ENCODE data around the gene CHAC1.

CHAC1 gene

GRCh38 chr15:40925863-40926658 lies 27.2 kb upstream of the CHAC1 start:
- Histone ChIP-seq H3K36me3 (ENCODE audit: control insufficient read depth in 1 of 2, insufficient read depth in 2 of 2, low read length in 2 of 2) (no peaks in the 10 kb centered on the region), H3K4me3 (ENCODE audit: low read depth in 1 of 2, low read length in 2 of 2) (peak overlapping the region; percentile 11 to 54), H3K4me1 (ENCODE audit: control insufficient read depth in 1 of 2, insufficient read depth in 2 of 2, low read length in 2 of 2) (peaks cover 4 to 51% of the 10 kb centered on the region in 2 donors), H3K27me3 (ENCODE audit: low read depth, low read length) (peaks cover 43% of the 10 kb centered on the region), H3K9me3 (ENCODE audit: control insufficient read depth in 1 of 2, low read length in 2 of 2) (no peaks in the 10 kb centered on the region), H3K27ac (ENCODE audit: low read length) (no peak overlapping the region)

DNA sequence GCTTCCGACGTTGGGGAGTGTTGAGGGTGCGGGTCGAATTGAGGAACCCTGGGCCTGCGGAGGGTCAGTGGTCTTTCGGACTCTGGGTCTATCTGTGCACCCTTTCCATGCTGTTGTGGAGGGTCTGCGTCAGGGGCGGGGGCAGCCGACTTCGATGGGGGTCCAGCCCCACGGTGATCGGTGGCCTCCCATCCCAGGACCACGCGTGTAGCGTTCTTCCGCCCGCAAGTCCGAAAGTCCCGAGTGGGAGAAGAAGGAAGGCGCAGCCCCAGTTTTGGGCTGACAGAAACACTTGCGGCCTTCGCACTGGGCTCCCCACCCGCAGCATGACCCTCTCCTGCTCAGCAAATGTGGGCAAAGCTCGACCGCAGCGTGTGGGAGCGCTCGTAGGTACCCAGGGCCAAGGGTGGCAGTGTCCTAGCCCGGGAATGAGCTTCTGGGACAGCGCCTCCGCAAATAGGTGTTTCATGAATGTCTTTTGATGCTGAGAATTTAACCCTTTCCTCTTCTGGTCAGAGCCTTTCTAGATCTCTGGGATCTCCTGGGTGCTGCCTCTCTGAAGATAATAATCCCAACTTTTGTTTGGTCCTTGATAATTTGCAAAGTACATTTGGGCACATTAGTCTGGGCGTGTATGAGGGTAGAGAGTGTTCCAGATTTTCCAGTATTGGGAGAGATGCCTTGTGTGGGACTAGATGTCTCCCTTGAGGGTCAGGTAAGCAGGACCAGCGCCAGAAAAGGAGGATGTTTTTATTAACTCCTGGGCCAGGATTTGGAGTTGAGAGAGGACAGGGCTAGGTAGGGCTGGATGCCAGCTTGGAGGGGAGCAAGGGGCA lies 26.4 kb upstream of the CHAC1 start:
- Histone ChIP-seq H3K27me3 (ENCODE audit: low read depth, low read length) (peaks cover 51% of the 10 kb centered on the region), H3K4me3 (ENCODE audit: low read depth in 1 of 2, low read length in 2 of 2) (peak overlapping the region; percentile 11 to 54)

GRCh38 chr15:40927495-40927872 lies 25.8 kb upstream of the CHAC1 start:
- H3K27me3 ChIP-seq (ENCODE audit: low read depth, low read length), result peaks cover 57% of the 10 kb centered on the region
- peak overlapping the region in 1 of 2 donors; percentile 70 for H3K4me3 ChIP-seq (ENCODE audit: low read depth in 1 of 2, low read length in 2 of 2)
- peaks cover 4 to 53% of the 10 kb centered on the region in 2 donors for H3K4me1 ChIP-seq (ENCODE audit: control insufficient read depth in 1 of 2, insufficient read depth in 2 of 2, low read length in 2 of 2)
- H3K36me3 ChIP-seq (ENCODE audit: control insufficient read depth in 1 of 2, insufficient read depth in 2 of 2, low read length in 2 of 2), result no peaks in the 10 kb centered on the region
- no peak overlapping the region for H3K27ac ChIP-seq (ENCODE audit: low read length)
- no peaks in the 10 kb centered on the region for H3K9me3 ChIP-seq (ENCODE audit: control insufficient read depth in 1 of 2, low read length in 2 of 2)

More for the DNA sequence above, 26.4 kb upstream of the CHAC1 start:
- Histone ChIP-seq H3K27ac (ENCODE audit: low read length) (no peak overlapping the region), H3K9me3 (ENCODE audit: control insufficient read depth in 1 of 2, low read length in 2 of 2) (no peaks in the 10 kb centered on the region), H3K36me3 (ENCODE audit: control insufficient read depth in 1 of 2, insufficient read depth in 2 of 2, low read length in 2 of 2) (no peaks in the 10 kb centered on the region), H3K4me1 (ENCODE audit: control insufficient read depth in 1 of 2, insufficient read depth in 2 of 2, low read length in 2 of 2) (peaks cover 4 to 53% of the 10 kb centered on the region in 2 donors)

- H3K27me3 ChIP-seq (ENCODE audit: low read depth, low read length), result peaks cover 59% of the 10 kb centered on the region
- H3K9me3 ChIP-seq (ENCODE audit: control insufficient read depth in 1 of 2, low read length in 2 of 2), result no peaks in the 10 kb centered on the region
- no peak overlapping the region for H3K27ac ChIP-seq (ENCODE audit: low read length)
- peaks cover 4 to 53% of the 10 kb centered on the region in 2 donors for H3K4me1 ChIP-seq (ENCODE audit: control insufficient read depth in 1 of 2, insufficient read depth in 2 of 2, low read length in 2 of 2)
- no peaks in the 10 kb centered on the region for H3K36me3 ChIP-seq (ENCODE audit: control insufficient read depth in 1 of 2, insufficient read depth in 2 of 2, low read length in 2 of 2)
- H3K4me3 ChIP-seq (ENCODE audit: low read depth in 1 of 2, low read length in 2 of 2), result peak overlapping the region; percentile 59 to 70
These were observed 25.1 kb upstream of the CHAC1 start for GRCh38 chr15:40927873-40928806.

GRCh38 chr15:40928821-40929659 lies 24.2 kb upstream of the CHAC1 start, which contains the start of gene DLL4:
Gene DLL4 (plus strand): TSS chr15:40929340. CDS start chr15:40929669, 329 bp downstream.
- Histone ChIP-seq H3K4me1 (ENCODE audit: control insufficient read depth in 1 of 2, insufficient read depth in 2 of 2, low read length in 2 of 2) (peaks cover 4 to 53% of the 10 kb centered on the region in 2 donors), H3K4me3 (ENCODE audit: low read depth in 1 of 2, low read length in 2 of 2) (peak within 1 kb of the TSS; percentile 59 to 70), H3K27me3 (ENCODE audit: low read depth, low read length) (peaks cover 59% of the 10 kb centered on the region), H3K36me3 (ENCODE audit: control insufficient read depth in 1 of 2, insufficient read depth in 2 of 2, low read length in 2 of 2) (no peaks in the 10 kb centered on the region), H3K9me3 (ENCODE audit: control insufficient read depth in 1 of 2, low read length in 2 of 2) (no peaks in the 10 kb centered on the region), H3K27ac (ENCODE audit: low read length) (peak within 1 kb of the TSS; percentile 23)

GRCh38 chr15:40929660-40930429 lies 23.4 kb upstream of the CHAC1 start:
- H3K9me3 ChIP-seq (ENCODE audit: control insufficient read depth in 1 of 2, low read length in 2 of 2), result no peaks in the 10 kb centered on the region
- peak overlapping the region; percentile 59 to 70 for H3K4me3 ChIP-seq (ENCODE audit: low read depth in 1 of 2, low read length in 2 of 2)
- H3K27me3 ChIP-seq (ENCODE audit: low read depth, low read length), result peaks cover 59% of the 10 kb centered on the region
- peak overlapping the region; percentile 23 for H3K27ac ChIP-seq (ENCODE audit: low read length)
- peaks cover 4 to 53% of the 10 kb centered on the region in 2 donors for H3K4me1 ChIP-seq (ENCODE audit: control insufficient read depth in 1 of 2, insufficient read depth in 2 of 2, low read length in 2 of 2)
- no peaks in the 10 kb centered on the region for H3K36me3 ChIP-seq (ENCODE audit: control insufficient read depth in 1 of 2, insufficient read depth in 2 of 2, low read length in 2 of 2)

DNA sequence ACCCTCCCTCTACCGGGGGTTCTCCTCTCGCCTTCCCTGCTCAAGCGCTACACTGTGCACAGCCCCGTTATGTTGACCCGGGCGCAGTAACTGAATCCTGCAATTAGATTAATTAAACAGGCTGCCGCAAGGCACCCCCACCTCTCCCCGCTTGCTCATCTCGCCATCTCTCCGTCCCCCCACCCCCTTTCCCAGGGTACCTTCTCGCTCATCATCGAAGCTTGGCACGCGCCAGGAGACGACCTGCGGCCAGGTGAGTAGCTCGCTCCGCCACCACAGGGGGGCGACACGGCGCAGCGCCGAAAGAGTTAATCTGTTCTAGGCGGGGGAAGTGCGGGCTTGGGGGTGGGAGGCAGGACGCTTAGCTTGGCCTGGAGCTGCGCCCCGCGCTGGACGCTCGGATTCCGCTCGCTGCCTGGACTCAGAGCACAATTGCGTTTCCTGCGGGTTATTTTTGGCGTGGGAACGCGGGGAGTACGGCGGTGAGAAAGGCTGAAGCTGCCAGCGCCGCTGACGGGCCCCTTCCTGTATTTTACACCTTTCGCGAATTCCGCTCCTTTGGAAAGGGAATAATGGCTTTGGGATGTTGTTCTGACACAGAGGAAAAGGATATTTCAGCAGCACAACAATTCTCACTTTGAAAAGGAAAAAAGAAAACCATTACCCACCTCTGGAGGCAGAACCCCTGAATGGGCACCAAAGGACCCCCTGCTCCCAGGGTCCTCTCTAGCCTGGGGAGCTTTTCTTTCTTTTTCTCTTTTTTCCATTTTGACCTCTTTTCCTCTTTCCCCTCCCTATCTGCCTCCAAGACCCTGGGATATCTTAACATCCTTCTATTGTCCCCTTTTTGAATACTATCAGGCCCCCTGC lies 22.6 kb upstream of the CHAC1 start:
- H3K4me3 ChIP-seq (ENCODE audit: low read depth in 1 of 2, low read length in 2 of 2), result peak overlapping the region; percentile 59 to 70
- H3K27ac ChIP-seq (ENCODE audit: low read length), result peak overlapping the region; percentile 23
- peaks cover 54% of the 10 kb centered on the region for H3K27me3 ChIP-seq (ENCODE audit: low read depth, low read length)
- H3K36me3 ChIP-seq (ENCODE audit: control insufficient read depth in 1 of 2, insufficient read depth in 2 of 2, low read length in 2 of 2), result no peaks in the 10 kb centered on the region
- H3K9me3 ChIP-seq (ENCODE audit: control insufficient read depth in 1 of 2, low read length in 2 of 2), result no peaks in the 10 kb centered on the region
- H3K4me1 ChIP-seq (ENCODE audit: control insufficient read depth in 1 of 2, insufficient read depth in 2 of 2, low read length in 2 of 2), result peaks cover 4 to 50% of the 10 kb centered on the region in 2 donors

- Histone ChIP-seq H3K36me3 (ENCODE audit: control insufficient read depth in 1 of 2, insufficient read depth in 2 of 2, low read length in 2 of 2) (no peaks in the 10 kb centered on the region), H3K4me1 (ENCODE audit: control insufficient read depth in 1 of 2, insufficient read depth in 2 of 2, low read length in 2 of 2) (peaks cover 4 to 42% of the 10 kb centered on the region in 2 donors), H3K9me3 (ENCODE audit: control insufficient read depth in 1 of 2, low read length in 2 of 2) (no peaks in the 10 kb centered on the region), H3K4me3 (ENCODE audit: low read depth in 1 of 2, low read length in 2 of 2) (peak overlapping the region; percentile 59 to 70), H3K27ac (ENCODE audit: low read length) (no peak overlapping the region), H3K27me3 (ENCODE audit: low read depth, low read length) (peaks cover 46% of the 10 kb centered on the region)
These were observed 21.8 kb upstream of the CHAC1 start for GRCh38 chr15:40931300-40932142.

Measured in muscle layer of duodenum (tissue), 2 donors.